HepG2 (cell line): Measurements from ENCODE around the gene CCNL1. TPM values are rescaled to one million over a fixed set of nuclear protein-coding genes. Genes with fewer than 3 reads are reported as not detected.

ENCODE experiments used
- ATAC-seq: fragments of 200-7000 bp; cut with Tn5 transposase; 3 replicates; pipeline ENCODE4 v1.9.1; 2020; ENCODE audit warnings: mild to moderate bottlenecking, moderate library complexity
- BruUV-seq: library from RNA; stranded (reverse); fragments of 400-500 nt; replicated peaks from 2 replicates; lab custom pipeline; 2021; lab: Mats Ljungman, UMichigan
- CTCF ChIA-PET: fragments of 300-600 bp; formaldehyde crosslinking; extraction: SDS; loops from one replicate; lab custom pipeline; 2021; ENCODE audit warnings: low total read pairs, inconsistent platforms, low intra/inter-chr PET ratio; lab: Yijun Ruan, JAX
- POLR2A ChIA-PET: fragments of 350-600 bp; sonication (Branson Sonifier 250); formaldehyde crosslinking; loops from one replicate; lab custom pipeline; 2020; ENCODE audit warnings: antibody characterized with exemption, inconsistent platforms; lab: Yijun Ruan, JAX
- DNase-seq: peaks from one replicate; pipeline ENCODE4 v3.0.0-alpha.2; 2015; ENCODE audit warnings: low spot score
- FAIRE-seq: peaks from 3 replicates; lab custom pipeline; 2011; peaks lifted over from hg19 to GRCh38; lab: Jason Lieb, UNC
- H2AFZ ChIP-seq: one replicate; pipeline ENCODE4 v1.6.1; 2011; ENCODE audit warnings: low read length, inconsistent platforms
- H3K27ac ChIP-seq: fragments of 300-600 bp; 3 replicates; pipeline ENCODE4 v1.8.0; 2011; ENCODE audit warnings: mixed run types, mild to moderate bottlenecking, mixed read lengths, low read length, inconsistent platforms; ENCODE audit not compliant: insufficient read depth; ENCODE audit errors: extremely low read length
- H3K27me3 ChIP-seq, 2 experiments: fragments of 200-600 bp in 1 of 2; 2 replicates in 1 of 2; 3 replicates in 1 of 2; pipeline versions ENCODE4 v1.6.0 to v1.8.0; 2011; ENCODE audit warnings: low read length in 2 of 2, mild to moderate bottlenecking in 2 of 2, moderate library complexity in 2 of 2, inconsistent platforms in 1 of 2; ENCODE audit not compliant: insufficient read depth in 2 of 2, control insufficient read depth in 1 of 2
- H3K36me3 ChIP-seq, 2 experiments: fragments of 200-600 bp in 1 of 2; replicated peaks in 1 of 2; 2 replicates in 1 of 2; 3 replicates in 1 of 2; pipeline versions ENCODE4 v1.5.1 to v1.8.0; 2011; ENCODE audit warnings: low read length in 2 of 2, inconsistent platforms in 1 of 2; ENCODE audit not compliant: insufficient read depth in 2 of 2, control insufficient read depth in 1 of 2
- H3K4me1 ChIP-seq: 2 replicates; pipeline ENCODE4 v1.5.1; 2012; ENCODE audit warnings: low read length, inconsistent platforms; ENCODE audit not compliant: insufficient read depth
- H3K4me2 ChIP-seq: 2 replicates; pipeline ENCODE4 v1.6.0; 2011; ENCODE audit warnings: low read depth, low read length, inconsistent platforms
- H3K4me3 ChIP-seq, 3 experiments: fragments of 200-600 bp in 1 of 3; sonication (generic), shearing (Covaris generic) in 1 of 3; replicated peaks in 1 of 3; 2 replicates each; pipeline ENCODE4 v1.5.1; 2011 to 2016; ENCODE audit warnings: low read length in 3 of 3, inconsistent platforms in 2 of 3, low read depth in 2 of 3, mild to moderate bottlenecking in 2 of 3, control low read depth in 1 of 3, mixed read lengths in 1 of 3; ENCODE audit not compliant: insufficient read depth in 1 of 3
- H3K79me2 ChIP-seq: one replicate; pipeline ENCODE4 v1.6.1; 2011; ENCODE audit warnings: low read length, inconsistent platforms; ENCODE audit not compliant: insufficient read depth
- H3K9ac ChIP-seq: 2 replicates; pipeline ENCODE4 v1.6.0; 2011; ENCODE audit warnings: mild to moderate bottlenecking, low read depth, low read length, inconsistent platforms; ENCODE audit not compliant: insufficient read depth
- H3K9me3 ChIP-seq: 2 replicates; pipeline ENCODE4 v1.5.1; 2012; ENCODE audit warnings: mild to moderate bottlenecking, low read length
- H4K20me1 ChIP-seq: 2 replicates; pipeline ENCODE4 v1.6.0; 2011; ENCODE audit warnings: inconsistent platforms, mild to moderate bottlenecking, low read length, moderate library complexity; ENCODE audit not compliant: insufficient read depth
- CEBPG ChIP-seq: IDR thresholded peaks from 2 replicates; pipeline ENCODE4 v1.6.1; 2016
- ELF1 ChIP-seq: sonication (generic); formaldehyde crosslinking; IDR thresholded peaks from 2 replicates; pipeline ENCODE4 v1.4.0; 2020; ENCODE audit warnings: missing genetic modification reagents
- GATAD2A ChIP-seq: IDR thresholded peaks from 2 replicates; pipeline ENCODE4 v1.6.1; 2016
- IRX3 ChIP-seq: sonication (generic); formaldehyde crosslinking; IDR thresholded peaks from 2 replicates; pipeline ENCODE4 v1.8.1; 2023; ENCODE audit warnings: mild to moderate bottlenecking, low read depth, missing genetic modification reagents, borderline replicate concordance
- POGZ ChIP-seq: sonication (generic); formaldehyde crosslinking; IDR thresholded peaks from 2 replicates; pipeline ENCODE4 v1.4.0; 2020; ENCODE audit warnings: mild to moderate bottlenecking, missing genetic modification reagents
- UBTF ChIP-seq: sonication (generic); formaldehyde crosslinking; IDR thresholded peaks from 2 replicates; pipeline ENCODE4 v1.4.0; 2020; ENCODE audit warnings: mild to moderate bottlenecking, missing genetic modification reagents
- ZNF281 ChIP-seq: sonication (generic); formaldehyde crosslinking; IDR thresholded peaks from 2 replicates; pipeline ENCODE4 v1.4.0; 2020; ENCODE audit warnings: missing genetic modification reagents, borderline replicate concordance
- ZNF3 ChIP-seq: IDR thresholded peaks from 2 replicates; pipeline ENCODE4 v1.7.0; 2017; ENCODE audit warnings: inconsistent platforms
- ZNF383 ChIP-seq: sonication (generic); formaldehyde crosslinking; IDR thresholded peaks from 2 replicates; pipeline ENCODE4 v1.4.0; 2020; ENCODE audit warnings: missing genetic modification reagents, mild to moderate bottlenecking, borderline replicate concordance
- ZNF484 ChIP-seq: sonication (generic); formaldehyde crosslinking; IDR thresholded peaks from 2 replicates; pipeline ENCODE4 v1.5.1; 2020; ENCODE audit warnings: mild to moderate bottlenecking, low read depth, missing genetic modification reagents, borderline replicate concordance
- ZNF563 ChIP-seq: sonication (generic); formaldehyde crosslinking; IDR thresholded peaks from 2 replicates; pipeline ENCODE4 v1.8.0; 2022; ENCODE audit warnings: mild to moderate bottlenecking, moderate library complexity, missing genetic modification reagents
- ZNF709 ChIP-seq: sonication (generic); formaldehyde crosslinking; IDR thresholded peaks from 2 replicates; pipeline ENCODE4 v1.5.0; 2020; ENCODE audit warnings: mild to moderate bottlenecking, missing genetic modification reagents
- ZNF75D ChIP-seq: sonication (generic); formaldehyde crosslinking; IDR thresholded peaks from 2 replicates; pipeline ENCODE4 v1.8.1; 2023; ENCODE audit warnings: missing genetic modification reagents, mild to moderate bottlenecking, borderline replicate concordance
- WGBS: methylation state at CpG from one replicate; pipeline ENCODE4 v1.1.6; 2017; ENCODE audit warnings: low lambda C conversion rate; 5-methylcytosine and 5-hydroxymethylcytosine counted together
- in situ Hi-C: cut with HindIII; loops from 2 replicates; pipeline ENCODE4 v1.10.0; 2017; ENCODE audit warnings: low pct_unique_long_range_greater_than_20kb; ENCODE audit not compliant: extremely low pct_ligation_motif_present
- intact Hi-C: fragments of 100-400 bp; cut with micrococcal nuclease; formaldehyde crosslinking; loops from one replicate; pipeline ENCODE4 v1.10.0; 2022; ENCODE audit not compliant: unreplicated experiment
- polyA plus RNA-seq, 8 experiments: library from polyadenylated mRNA; depleted of rRNA in 3 of 8; stranded (reverse) in 7 of 8; unstranded in 1 of 8; fragments of >200 nt; fragmentation: Illumina TruSeq in 4 of 8; extraction: Trizol in 4 of 8; gene quantifications; 2 replicates each; pipeline versions ENCODE4 v1.2.1 to v1.2.3, GENCODE V29; 2011 to 2016; ENCODE audit warnings: low read depth in 4 of 8, missing spikeins in 1 of 8, mixed read lengths in 1 of 8; ENCODE audit not compliant: insufficient read depth in 1 of 8
- total RNA-seq, 5 experiments: library from RNA; depleted of rRNA; stranded (reverse); fragments of >200 nt; fragmentation: Illumina TruSeq; extraction: Trizol; gene quantifications; 2 replicates each; pipeline ENCODE4 v1.2.3, GENCODE V29; 2016; ENCODE audit warnings: low read depth in 1 of 5

CCNL1 gene
- total and polyA plus RNA-seq, 2 of the 13 experiments (the other 11 are each of a cell fraction or from before 2014, with no cell fraction given) = 151 to 303 TPM

GRCh38 chr3:157132341-157132740 lies 27.6 kb downstream of the CCNL1 start:
- in situ Hi-C loops (loop anchor here (10.0 kb wide), 3 partner anchors 458 to 978 kb away; partner anchors contain the start of gene TIPARP), intact Hi-C loops (loop anchor here (10.0 kb wide), 3 partner anchors 148 to 748 kb away; no protein-coding TSS in a partner anchor)
- Histone ChIP-seq H3K9ac (no peak overlapping the region), H3K79me2 (no peaks in the 10 kb centered on the region), H3K27ac (no peak overlapping the region), H3K4me2 (no peak overlapping the region), H3K9me3 (no peaks in the 10 kb centered on the region), H3K4me1 (peaks cover 95% of the 10 kb centered on the region), H3K4me3 (no peak overlapping the region), H3K27me3 (no peaks in the 10 kb centered on the region), H3K36me3 (no peaks in the 10 kb centered on the region), H2AFZ (no peak overlapping the region), H4K20me1 (no peaks in the 10 kb centered on the region)
- FAIRE-seq (no peak), ATAC-seq (no peak), DNase-seq (no peak)
- POLR2A ChIA-PET = interaction anchor here (1.6 to 8.1 kb wide), 3 partner anchors 28 to 578 kb away, joined by 6 to 204 read pairs (median 20); partner anchors contain the start of genes CCNL1 and SSR3
- CTCF ChIA-PET = no interaction called here
- 90% methylated on average over 1 of the region's 1 CpG for WGBS
- no TSS peak for BruUV-seq
- TF ChIP-seq GATAD2A (CRISPR knock-in tag) (no peak), CEBPG (CRISPR knock-in tag) (no peak), ZNF383 (CRISPR knock-in tag) (no peak), ELF1 (no peak), IRX3 (no peak), POGZ (CRISPR knock-in tag) (no peak), ZNF563 (CRISPR knock-in tag) (no peak), ZNF3 (CRISPR knock-in tag) (no peak), ZNF75D (CRISPR knock-in tag) (no peak), ZNF281 (CRISPR knock-in tag) (no peak), ZNF484 (CRISPR knock-in tag) (no peak), UBTF (CRISPR knock-in tag) (no peak), ZNF709 (CRISPR knock-in tag) (no peak)
